Measurements from ENCODE around the gene EDN3.

Gene EDN3

DNA sequence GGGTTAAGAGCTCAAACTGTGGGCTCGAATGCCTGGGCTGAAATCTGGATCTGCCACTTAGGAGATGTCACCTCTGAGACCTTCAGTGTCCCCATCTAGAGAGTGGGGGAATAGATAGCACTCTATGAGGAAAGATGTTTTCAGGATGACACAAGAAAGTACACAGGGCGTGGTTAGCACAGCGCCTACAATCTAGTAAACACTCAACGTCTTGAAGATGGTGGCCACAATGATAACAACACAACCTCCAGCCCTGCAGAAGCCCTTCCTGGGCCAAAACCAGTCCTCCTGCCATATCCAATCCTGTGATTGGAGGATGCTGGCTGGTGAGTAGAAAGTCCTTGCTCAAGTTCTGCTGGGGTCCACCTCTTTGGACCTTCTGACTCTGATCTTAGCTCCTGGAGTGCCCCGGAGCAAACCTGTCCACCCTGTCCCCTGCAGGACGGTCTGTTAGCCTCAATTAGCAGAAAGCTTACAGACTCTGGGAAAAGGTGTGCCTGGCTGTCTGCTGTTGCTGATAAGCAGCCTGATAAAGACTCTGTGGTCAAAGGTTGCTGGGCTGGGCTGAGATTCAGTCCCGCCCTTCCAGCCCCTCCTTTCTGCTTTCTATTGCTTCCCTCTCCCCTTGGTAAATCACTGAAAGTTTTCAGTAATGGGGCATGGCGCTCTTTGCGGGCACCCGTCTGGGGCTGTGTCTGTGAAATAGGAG lies 8.2 kb downstream of the EDN3 start:
- DNase-seq: no peak

DNA sequence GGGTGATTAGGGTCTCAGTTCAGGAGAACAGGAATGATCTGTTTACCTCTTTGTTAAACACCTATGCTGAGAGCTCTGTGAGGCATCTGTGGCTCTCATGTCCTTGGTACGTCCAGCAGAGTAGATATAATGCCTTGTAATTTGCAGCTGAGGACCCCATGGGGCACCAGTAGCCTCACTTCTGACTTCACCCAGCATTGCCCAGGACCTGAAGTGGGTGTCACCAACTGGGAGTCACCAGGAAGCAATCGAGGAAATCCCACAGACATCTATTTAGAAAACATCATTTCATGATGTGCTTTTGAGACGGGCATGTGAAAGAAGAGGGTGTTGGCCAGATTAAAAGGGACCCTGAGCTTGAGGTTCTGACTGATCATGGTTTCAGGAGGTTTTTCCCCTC lies 8.8 kb downstream of the EDN3 start:
- DNase-seq: no peak

DNA sequence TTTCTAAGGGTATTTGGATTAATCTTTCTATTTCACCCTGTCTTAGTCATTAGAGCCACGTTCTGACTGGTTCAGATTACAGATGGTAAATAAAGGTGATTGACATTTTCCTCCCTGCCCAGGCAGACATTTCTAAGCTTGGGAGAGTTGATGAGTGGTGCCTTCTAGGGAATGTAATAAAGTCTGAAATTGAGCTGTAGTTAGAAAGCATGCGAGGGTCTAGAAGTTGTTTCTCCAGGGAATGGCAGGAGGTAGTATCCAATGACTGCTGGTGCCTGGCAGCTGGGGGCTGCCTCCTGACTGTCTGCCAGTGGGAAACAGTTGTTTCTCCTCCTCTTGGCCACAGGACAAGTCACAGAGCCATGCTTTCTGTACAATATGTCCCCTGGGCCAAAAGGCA lies 14.6 kb downstream of the EDN3 start:
- no peak for DNase-seq

GRCh38 chr20:59316911-59317731 lies 16.7 kb downstream of the EDN3 start:
- DNase-seq: no peak

GRCh38 chr20:59318201-59318790 lies 17.9 kb downstream of the EDN3 start:
- no peak for DNase-seq

DNA sequence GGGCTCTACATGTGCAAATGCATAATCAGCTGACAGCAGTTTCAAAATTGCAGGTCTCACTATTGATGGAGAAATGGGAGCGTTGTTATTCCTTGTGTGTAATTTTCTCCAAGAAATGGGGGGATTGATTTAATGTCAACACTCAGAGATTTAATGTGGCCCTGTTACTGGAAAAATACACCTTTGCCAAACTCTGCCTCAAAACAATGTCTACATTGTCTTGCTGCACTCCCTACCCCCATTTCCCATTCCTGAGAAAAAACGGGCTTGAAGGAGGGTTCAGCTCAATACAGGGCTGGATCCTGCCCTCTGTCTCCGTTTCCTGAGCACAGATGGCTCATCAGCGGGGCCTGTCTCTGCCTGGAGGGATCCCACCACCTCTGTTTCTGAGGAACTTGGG lies 18.4 kb downstream of the EDN3 start:
- DNase-seq: no peak

GRCh38 chr20:59320426-59320825 lies 20.0 kb downstream of the EDN3 start:
- no peak for DNase-seq

DNA sequence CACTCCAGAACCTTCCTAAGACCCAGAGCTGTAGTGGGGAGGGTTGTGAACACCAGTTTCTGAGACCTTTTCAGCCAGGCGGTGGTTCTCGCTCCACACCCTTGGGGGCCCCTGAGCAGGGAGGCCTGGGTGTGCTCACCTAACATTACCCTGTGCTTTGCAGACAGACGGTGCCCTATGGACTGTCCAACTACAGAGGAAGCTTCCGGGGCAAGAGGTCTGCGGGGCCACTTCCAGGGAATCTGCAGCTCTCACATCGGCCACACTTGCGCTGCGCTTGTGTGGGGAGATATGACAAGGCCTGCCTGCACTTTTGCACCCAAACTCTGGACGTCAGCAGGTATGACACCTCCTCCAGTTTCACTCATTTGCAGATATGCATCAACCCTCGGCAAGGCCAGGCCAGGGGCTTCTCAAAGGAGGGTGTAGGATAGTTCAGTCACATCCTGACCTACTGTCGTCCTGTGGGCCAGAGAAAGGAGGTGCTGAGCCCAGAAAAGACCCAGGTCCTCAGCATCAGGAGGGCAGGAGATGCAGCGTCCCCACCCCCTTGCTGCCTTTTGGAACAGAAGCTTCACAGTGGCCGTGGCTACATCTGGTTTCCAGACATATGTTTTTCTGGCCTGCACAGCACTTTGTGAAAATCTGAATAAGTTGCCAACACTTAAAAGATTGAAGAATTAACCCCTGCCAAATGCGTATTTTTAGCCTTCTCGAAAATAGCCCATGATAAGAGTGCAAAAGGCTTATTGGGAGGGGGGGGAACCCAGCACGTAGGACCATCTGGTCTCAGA lies 20.6 kb downstream of the EDN3 start:
- no peak for DNase-seq

- no peak for DNase-seq
These were observed 21.7 kb downstream of the EDN3 start for GRCh38 chr20:59322081-59322480.

DNA sequence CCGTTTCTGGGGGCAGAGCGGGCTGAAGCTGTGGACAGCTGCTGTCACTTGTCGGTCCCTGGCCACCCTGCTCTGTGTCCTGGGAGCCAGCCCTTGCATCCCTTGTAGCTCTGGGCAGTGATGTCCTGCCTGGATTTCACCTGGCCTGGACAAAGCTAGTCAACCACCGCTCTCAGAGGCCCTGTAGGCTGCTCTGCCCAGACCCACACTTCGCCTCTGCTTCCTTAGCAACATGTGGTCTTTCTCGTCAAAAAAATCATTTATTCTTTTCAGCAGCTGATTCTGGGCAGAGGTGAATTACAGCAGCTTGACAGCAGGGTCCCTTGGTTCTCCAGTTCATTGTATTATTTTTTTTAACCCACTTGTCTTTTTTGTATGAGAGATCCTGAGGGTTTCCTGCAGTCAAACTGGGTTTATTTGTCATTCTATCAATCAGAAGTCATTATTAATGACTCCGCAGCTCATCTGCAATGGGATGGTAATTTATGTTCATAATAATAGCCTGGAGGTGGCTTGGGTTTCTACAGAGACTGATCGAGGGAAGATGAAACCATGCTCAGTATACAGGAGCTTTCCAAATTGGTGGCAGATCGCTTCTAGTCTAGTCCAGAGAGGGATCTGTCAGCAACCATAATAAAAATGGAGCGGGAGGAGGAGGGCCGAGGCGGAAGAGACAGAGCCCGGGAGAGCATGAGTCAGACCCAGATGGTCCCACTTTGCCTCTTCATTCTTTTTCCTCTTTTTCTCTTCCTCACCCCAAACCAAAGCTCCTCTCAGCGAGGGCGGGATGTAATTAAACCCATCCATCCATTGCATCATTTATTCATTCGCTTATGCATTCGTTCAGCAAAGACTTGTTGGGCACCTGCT lies 22.4 kb downstream of the EDN3 start:
- no peak for DNase-seq

DNA sequence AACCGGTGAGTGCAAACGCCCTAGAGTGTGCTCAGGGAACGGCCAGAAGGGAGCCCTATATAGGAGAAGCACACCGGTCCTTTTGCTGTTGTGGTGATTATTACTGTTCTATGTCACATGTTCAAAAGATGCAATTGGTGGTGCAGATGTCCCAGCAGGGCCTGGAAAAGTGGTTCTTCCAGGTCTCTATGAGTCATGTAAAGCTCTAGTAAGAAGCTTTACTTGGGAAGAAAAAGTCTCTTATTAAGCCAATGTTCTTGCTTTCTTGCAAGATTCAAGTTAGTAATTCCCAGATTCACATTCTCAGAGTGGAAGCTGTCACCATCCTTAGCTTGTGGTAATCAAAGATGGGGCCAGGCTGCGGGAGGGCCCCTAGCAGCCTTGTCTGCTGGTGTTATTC lies 23.3 kb downstream of the EDN3 start:
- no peak for DNase-seq

DNA sequence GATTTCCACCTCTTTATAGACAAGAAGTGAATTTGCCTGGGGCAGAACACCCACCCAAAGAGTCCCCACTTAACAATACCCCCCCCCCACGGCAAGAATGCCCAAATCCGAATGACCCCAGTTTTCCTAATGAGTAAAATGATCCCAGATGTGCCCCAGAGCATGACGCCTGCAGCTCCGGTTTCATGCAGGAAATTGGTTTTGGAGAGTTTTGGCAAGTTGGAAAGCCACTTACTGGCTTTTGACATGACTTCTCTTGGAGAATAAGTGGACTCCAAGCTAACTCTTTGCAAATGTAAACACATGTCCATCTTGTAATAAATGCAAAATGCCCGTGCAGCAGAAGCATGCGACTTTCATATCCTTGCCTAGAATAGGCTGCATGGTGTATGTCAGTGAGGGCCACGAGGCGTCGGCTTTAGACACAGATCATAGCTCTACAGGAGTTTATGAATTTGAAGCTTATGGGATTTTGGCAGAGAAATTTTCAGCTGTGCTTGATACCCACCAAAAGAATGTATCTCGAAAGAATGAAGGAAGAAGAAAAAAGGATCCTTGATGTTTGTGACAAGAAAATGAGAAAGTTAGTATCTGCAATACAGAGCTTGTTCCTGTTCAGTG lies 24.2 kb downstream of the EDN3 start:
- no peak for DNase-seq

DNA sequence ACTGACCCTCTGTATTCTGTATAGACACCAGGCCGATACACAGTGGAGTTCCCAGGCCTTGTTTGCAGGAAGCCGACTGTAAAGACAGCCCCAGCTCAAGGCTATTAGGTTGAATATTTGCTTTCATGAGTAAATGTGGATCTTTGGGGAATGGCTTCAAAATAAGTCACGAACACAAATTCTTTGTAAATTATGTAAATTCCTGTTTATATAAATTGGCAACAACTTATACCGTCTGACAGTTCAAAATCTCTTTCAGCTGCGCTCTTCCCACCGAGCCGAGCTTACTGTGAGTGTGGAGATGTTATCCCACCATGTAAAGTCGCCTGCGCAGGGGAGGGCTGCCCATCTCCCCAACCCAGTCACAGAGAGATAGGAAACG lies 24.7 kb downstream of the EDN3 start:
- no peak for DNase-seq

DNA sequence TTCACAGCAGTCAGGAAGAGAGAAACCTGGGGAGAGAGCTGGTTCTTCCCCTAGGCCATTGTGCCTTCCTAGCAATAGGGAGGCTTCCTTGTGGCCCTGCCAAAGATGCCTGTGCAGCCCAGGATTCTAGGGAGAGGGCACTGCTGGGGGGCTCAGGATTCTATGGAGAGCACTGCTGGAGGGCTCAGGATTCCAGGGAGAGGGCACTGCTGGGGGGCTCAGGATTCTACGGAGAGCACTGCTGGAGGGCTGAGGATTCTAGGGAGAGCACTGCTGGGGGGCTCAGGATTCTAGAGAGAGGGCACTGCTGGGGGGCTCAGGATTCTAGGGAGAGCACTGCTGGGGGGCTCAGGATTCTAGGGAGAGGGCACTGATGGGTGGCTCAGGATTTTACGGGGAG lies 25.8 kb downstream of the EDN3 start:
- DNase-seq: no peak

GRCh38 chr20:59328071-59328470 lies 27.7 kb downstream of the EDN3 start:
- no peak for DNase-seq

GRCh38 chr20:59331721-59332329 lies 31.4 kb downstream of the EDN3 start:
- no peak for DNase-seq

DNA sequence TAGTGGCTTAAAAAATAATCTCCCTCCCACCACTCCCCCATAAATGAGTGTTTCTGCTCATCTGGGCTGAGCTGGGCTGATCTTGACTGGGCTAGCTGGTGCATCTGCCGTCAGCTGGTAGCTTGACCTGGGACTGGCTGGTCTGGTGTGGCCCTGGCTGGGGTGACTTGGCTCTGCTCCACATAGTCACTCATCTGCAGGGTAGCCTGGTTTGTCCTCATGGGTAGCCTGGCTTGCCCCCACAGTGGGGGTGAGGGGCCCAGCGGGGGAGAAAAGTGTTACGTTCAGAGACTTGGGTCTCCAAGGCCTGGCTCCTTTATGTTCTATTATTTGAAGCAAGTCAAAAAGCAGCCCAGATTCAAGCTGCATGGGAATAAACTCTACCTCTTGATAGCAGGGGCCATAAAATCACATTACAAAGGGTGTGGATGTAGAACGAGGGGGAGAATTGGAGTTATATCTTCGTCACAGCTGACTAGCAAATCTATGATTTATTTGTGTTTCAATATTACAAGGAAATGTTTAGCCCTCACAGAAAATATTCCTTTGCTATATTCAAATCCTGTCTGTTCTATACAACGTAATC lies 32.9 kb downstream of the EDN3 start:
- DNase-seq: no peak

GRCh38 chr20:59333951-59334350 lies 33.5 kb downstream of the EDN3 start:
- DNase-seq: no peak

GRCh38 chr20:59334651-59335300 lies 34.4 kb downstream of the EDN3 start:
- DNase-seq: no peak

DNA sequence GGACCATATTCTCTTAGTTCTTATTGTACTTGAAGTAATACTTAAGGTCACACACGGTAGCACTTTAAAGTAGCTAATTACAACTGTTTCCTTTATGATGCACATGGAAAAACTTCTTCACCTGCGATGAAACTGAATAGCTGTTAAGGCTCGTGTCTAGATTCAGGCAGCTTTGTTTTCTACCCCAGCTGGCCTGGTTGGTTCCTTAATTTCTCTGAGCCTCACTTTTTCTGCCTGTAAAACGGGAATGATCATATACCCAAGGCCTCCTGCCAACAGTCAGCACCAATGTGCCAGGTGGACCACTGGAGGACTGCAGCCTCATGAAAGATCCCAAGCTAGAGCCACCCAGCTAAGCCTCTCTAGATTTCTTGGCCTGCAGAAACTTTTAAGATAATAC lies 35.0 kb downstream of the EDN3 start:
- DNase-seq: no peak
